ENCODE results near the gene WDR81.

GRCh38 chr17:1684378-1685189 is 39.9 kb upstream of the WDR81 start, which contains the start of gene PRPF8:
- TF ChIP-seq CTCF (IDR thresholded peaks at IDR 0.05) (peak in 1 of 4 experiments; percentile 18), POLR2A (IDR thresholded peaks at IDR 0.05) (peak; percentile 90)
